Measurements from ENCODE around the gene DNAJC5. TPM values are rescaled to one million over a fixed set of nuclear protein-coding genes. Genes with fewer than 3 reads are reported as not detected.
"Not testable (repeated sequence)": the region's sequence is repeated elsewhere in the genome, so short reads cannot be mapped to it uniquely, and the experiment has no call there.

Gene DNAJC5, protein sequence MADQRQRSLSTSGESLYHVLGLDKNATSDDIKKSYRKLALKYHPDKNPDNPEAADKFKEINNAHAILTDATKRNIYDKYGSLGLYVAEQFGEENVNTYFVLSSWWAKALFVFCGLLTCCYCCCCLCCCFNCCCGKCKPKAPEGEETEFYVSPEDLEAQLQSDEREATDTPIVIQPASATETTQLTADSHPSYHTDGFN
- 78.2 and 79.4 TPM in 2 replicates for total RNA-seq

GRCh38 chr20:63894358-63895201, at the start of gene DNAJC5:
Gene DNAJC5 (plus strand): TSS chr20:63895126. CDS start chr20:63928346, 33,220 bp downstream.
- no peak for DNase-seq (ENCODE audit: extremely low read depth, low read depth, low spot score)

- DNase-seq (ENCODE audit: extremely low read depth, low read depth, low spot score): no peak
These were observed 48.7 kb upstream of the DNAJC5 start for GRCh38 chr20:63846128-63846771.

GRCh38 chr20:63846888-63847236, 48.1 kb upstream of the DNAJC5 start:
- no peak for DNase-seq (ENCODE audit: extremely low read depth, low read depth, low spot score)

- no peak for DNase-seq (ENCODE audit: extremely low read depth, low read depth, low spot score)
These were observed 47.5 kb upstream of the DNAJC5 start for GRCh38 chr20:63847237-63848002.

DNA sequence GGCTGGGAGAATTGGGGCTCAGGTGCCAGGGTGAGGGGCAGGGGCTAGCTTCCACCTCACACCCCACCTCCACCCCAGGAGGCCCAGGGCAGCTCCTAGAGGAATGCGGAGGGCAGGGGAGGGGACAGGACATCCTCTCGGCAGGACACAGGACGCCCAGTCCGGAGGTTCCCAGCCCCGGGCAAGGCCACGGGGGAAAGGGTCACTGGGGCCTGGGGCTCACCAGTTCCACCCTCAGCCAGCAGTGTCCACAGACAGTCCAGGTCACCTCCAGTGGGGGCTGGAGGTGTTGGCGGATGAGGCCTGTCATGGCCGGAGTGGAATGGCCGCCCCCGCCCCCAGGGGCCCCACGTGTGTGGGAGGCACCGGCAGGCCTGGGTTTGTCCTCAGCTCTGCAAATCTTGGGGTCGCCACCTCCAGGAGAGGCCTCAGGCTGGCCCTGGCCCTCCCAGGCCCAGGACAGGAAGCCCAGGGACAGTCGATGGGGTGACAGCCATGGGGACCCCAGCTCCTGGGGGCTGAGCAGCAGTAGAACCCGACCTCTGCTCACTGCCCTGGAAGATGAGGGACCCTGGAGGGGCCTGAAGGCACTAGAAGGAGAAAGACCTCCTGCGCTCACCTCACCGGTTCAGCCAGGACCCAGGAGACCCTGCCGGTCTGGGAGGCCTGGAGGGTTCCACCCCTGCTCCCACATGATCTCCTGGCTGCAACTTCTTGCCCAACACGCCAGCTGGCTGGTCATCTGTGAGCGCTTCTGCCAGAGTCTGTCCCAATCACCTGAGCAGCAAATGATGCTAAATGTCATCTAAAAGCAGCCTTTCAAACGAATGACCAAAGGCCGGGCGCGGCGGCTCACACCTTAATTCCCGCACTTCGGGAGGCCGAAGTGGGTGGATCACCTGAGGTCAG, 46.7 kb upstream of the DNAJC5 start:
- DNase-seq (ENCODE audit: extremely low read depth, low read depth, low spot score): no peak

DNA sequence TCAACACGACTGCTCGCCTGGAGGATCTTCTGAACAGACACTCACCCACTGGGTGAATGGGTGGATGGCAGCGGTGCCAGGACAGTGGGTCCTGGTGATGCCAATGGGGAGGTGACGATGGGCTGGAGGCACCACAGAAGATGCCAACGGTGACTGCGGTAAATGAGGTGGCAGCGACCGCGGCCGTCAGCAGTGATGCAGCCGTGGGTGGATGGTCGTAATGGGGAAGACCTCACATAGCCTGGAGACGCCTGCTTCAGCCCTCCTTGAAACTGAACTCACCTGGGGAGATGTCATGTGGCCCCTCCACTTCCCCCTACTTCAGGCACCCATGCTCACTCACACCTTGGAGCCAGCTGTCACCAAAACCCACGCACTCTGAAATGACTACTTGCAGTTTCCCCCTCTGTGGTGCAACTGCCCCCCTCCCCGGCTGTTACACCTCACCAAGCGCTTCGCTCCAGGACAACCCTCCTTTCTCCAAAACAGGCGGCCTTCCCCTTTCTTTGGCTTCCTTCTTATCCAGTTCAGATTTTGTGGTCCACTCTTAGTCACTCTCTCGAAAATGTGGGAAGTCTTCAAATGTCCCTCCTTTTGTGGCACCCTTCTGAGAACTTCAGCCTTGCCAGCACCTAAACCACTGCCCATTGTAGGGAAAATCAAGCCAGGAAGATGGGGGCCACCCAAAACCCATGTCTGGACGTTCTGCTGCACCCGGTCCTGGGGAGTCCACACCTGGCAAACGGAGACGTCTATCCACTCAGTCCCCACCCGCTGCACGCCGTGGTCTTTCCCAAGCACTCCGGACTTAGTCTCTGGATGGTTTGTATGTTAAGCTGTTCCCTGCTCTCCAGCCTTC, 44.0 kb upstream of the DNAJC5 start:
- no peak for DNase-seq (ENCODE audit: extremely low read depth, low read depth, low spot score)

GRCh38 chr20:63851548-63851943, 43.4 kb upstream of the DNAJC5 start:
- DNase-seq (ENCODE audit: extremely low read depth, low read depth, low spot score): not testable (repeated sequence)

DNA sequence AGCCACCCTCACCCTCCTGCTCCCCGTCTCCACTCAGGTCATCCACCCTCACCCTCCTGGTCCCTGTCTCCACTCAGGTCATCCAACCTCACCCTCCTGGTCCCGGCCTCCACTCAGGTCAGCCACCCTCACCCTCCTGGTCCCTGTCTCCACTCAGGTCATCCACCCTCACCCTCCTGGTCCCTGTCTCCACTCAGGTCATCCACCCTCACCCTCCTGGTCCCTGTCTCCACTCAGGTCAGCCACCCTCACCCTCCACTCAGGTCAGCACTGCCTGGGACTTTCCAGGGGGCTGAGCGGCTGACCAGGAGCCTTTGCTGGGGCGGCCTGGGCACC, 41.2 kb upstream of the DNAJC5 start:
- not testable (repeated sequence) for DNase-seq (ENCODE audit: extremely low read depth, low read depth, low spot score)

- no peak for DNase-seq (ENCODE audit: extremely low read depth, low read depth, low spot score)
These were observed 40.7 kb upstream of the DNAJC5 start for GRCh38 chr20:63854069-63854765.

- no peak for DNase-seq (ENCODE audit: extremely low read depth, low read depth, low spot score)
These were observed 40.1 kb upstream of the DNAJC5 start for GRCh38 chr20:63854766-63855362.

DNA sequence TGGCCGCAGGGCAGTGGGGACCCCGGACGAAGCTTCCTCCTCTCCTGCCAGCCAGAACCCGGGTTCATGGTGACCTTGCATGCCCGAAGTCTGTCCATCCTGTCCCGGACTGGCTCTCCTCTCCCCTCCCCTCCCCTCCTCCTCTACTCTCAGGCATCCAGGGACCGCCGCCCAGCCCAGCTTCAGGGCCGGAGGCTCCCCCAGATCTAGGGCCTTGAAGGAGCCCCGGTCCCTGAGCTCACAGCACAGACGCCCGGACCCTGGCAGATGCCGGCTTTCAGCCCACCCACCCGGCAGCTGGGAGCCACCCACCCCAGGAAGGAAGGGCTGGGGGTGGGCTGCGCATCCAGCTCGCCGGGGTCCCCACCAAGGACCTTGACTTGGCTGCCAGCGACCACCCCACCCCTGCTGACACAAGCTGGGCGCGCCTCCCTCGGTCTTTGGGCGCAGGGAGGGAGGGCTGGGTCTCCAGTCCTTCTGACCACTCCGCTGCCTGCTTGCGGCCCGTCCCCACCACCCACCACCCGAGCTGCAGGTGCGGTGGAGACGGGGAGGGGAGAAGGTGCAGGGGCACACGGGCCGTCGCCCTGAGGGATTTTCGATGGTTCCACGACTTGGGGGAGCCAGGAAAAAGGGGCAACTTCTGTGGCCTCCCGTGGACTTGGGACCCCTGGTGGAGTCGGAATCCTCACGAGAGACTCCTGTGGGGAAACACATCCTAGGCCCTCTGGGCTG, 39.4 kb upstream of the DNAJC5 start:
- no peak for DNase-seq (ENCODE audit: extremely low read depth, low read depth, low spot score)

DNA sequence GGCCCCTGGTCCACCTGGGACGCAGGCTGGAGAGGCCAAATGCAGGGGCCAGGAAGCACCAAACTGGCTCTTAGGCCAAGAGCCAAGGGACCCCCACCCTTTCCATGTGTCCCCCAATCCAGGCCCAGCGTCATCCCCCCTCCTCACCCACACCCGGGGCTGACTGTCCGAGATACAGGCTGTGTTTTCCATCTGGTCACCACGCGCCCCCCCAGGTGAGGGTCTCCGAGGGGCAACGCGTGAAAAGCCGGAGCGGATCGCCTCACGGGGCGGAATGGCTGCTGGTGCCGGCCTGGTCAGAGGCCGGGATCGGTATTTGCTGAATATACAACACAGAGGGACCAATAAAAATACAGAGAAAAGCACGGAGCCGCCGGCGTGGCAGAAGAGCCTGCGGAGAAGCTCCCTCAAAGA, 38.8 kb upstream of the DNAJC5 start:
- DNase-seq (ENCODE audit: extremely low read depth, low read depth, low spot score): no peak

- DNase-seq (ENCODE audit: extremely low read depth, low read depth, low spot score): no peak
These were observed 37.0 kb upstream of the DNAJC5 start for GRCh38 chr20:63857764-63858392.

DNA sequence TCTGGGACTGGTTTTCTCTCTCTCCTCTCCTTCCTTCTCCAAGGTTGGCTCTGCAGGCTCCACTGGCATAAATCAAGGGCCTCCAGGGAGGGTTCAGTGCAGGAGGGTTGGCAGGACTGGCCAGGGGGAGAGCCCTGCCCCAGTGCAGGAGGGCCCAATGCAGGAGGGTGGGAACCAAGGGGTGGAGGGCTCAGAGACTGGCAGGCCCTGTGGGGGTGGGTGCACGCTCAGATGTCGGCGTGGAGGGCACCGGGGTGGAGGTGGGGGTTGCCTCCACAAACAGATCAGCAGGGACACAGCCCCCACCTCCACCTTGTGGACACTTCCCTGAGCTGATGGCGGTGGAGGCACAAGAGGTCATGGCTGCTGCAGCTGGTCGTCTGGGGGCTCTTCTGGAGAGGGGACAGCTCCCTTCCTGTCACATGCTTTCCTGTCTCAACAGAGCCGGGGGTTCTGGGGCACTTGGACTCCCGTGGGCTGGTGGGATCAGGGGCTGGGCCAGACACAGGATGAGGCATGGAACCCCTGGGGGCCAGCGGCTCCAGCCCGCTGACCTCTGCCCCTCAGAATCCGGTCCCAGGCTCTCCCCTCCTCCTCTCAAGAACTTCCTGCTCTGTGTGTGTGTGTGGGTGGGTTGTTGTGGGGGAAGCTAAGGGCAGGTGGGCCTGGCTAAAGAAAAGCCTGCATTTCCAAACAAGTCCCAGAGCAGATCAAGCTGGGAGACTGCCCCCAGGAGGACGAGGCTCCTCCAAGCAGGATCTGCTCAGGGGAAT, 36.3 kb upstream of the DNAJC5 start:
- DNase-seq (ENCODE audit: extremely low read depth, low read depth, low spot score): no peak

DNA sequence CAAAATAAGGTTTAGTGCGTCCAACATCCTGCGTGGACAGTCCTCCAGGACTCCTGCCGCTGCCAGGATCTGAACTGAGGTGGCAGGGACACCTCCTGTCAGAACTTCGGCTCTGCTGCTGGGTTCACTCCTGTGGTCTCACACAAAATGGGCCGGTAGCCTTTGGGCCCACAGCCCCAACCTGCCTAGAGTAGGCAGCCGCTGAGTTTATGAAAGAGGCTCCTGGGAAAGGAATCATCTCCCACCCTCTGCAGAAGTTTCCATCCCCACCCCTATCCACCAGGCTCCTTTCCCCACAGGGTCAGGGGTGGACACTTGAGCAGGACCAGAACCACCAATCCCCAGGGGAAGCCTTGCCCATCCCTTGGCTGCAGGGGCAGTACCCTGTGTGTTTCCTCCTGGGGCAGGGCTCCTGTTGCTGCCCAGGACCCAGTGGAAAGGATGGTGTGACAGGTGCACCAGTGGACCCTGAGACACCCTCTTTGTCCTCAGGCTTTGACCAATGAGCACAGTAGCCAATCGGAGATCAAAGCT, 35.7 kb upstream of the DNAJC5 start:
- DNase-seq (ENCODE audit: extremely low read depth, low read depth, low spot score): no peak
